ENCODE data around the gene JCHAIN. TPM values are rescaled to one million over a fixed set of nuclear protein-coding genes. Genes with fewer than 3 reads are reported as not detected.
"Not testable (repeated sequence)": the region's sequence is repeated elsewhere in the genome, so short reads cannot be mapped to it uniquely, and the experiment has no call there.

JCHAIN gene
- total RNA-seq, 1 donor from 2014 or later = not detected

DNA sequence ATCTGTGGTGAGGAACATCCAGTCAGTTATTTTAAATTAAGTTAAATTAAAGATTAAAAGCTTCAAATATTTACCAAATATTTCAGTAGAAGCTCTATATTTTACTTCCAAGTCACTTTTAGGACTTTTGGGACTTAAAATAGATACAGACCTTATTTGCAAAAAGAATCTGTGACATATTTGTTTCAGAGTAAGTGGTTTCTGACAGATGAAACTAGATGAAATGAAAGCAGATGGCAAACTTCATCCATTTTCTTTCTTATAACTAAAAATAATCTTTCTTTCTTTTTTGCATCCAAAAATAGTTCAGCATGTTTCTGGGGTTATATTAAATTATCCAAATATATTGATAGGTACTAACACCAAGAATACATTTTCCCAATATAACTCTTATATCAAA, 15.4 kb upstream of the JCHAIN start:
- H3K4me1 Mint-ChIP-seq (ENCODE audit: low read depth) = peaks cover 16% of the 10 kb centered on the region
- peaks cover 2% of the 10 kb centered on the region for H3K27me3 Mint-ChIP-seq (ENCODE audit: insufficient read depth)
- H3K36me3 Mint-ChIP-seq (ENCODE audit: low read depth) = no peaks in the 10 kb centered on the region
- no peak overlapping the region for H3K4me3 Mint-ChIP-seq
- intact Hi-C loops (cut with micrococcal nuclease) = no loop called here
- H3K27ac Mint-ChIP-seq = no peak overlapping the region
- no peaks in the 10 kb centered on the region for H3K9me3 Mint-ChIP-seq
- DNase-seq (ENCODE audit: low spot score) = no peak

DNA sequence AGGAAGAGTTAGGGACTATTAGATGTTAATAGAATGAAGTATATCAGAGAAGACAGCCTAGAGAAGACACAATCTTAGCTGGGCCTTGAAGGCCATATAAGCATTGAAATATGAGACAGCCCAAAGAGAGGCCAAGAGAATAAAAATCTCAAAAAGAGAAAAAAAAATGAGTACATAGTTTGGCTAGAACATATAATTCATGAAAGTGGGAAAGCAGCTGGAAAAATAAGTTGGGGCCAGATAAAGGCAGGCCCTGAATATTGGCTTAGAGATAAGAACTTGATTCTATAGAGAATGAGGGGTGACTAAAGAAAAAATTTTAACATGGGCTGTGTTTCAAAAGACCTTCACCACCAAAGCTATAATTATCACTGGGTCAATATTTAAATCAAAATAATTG, 14.6 kb upstream of the JCHAIN start:
- no peak overlapping the region for H3K4me3 Mint-ChIP-seq
- no peaks in the 10 kb centered on the region for H3K36me3 Mint-ChIP-seq (ENCODE audit: low read depth)
- DNase-seq (ENCODE audit: low spot score) = no peak
- peaks cover 2% of the 10 kb centered on the region for H3K27me3 Mint-ChIP-seq (ENCODE audit: insufficient read depth)
- no peaks in the 10 kb centered on the region for H3K9me3 Mint-ChIP-seq
- peaks cover 21% of the 10 kb centered on the region for H3K4me1 Mint-ChIP-seq (ENCODE audit: low read depth)
- H3K27ac Mint-ChIP-seq = no peak overlapping the region
- intact Hi-C loops (cut with micrococcal nuclease) = no loop called here

- Mint-ChIP-seq H3K36me3 (ENCODE audit: low read depth) (no peaks in the 10 kb centered on the region), H3K27ac (no peak overlapping the region), H3K4me1 (ENCODE audit: low read depth) (peaks cover 21% of the 10 kb centered on the region), H3K4me3 (no peak overlapping the region), H3K9me3 (no peaks in the 10 kb centered on the region), H3K27me3 (ENCODE audit: insufficient read depth) (peaks cover 12% of the 10 kb centered on the region)
- no peak for DNase-seq (ENCODE audit: low spot score)
- intact Hi-C loops (cut with micrococcal nuclease) = no loop called here
These were observed 12.2 kb upstream of the JCHAIN start for GRCh38 chr4:70678383-70678999.

- Mint-ChIP-seq H3K4me3 (no peak overlapping the region), H3K27ac (no peak overlapping the region), H3K36me3 (ENCODE audit: low read depth) (no peaks in the 10 kb centered on the region), H3K27me3 (ENCODE audit: insufficient read depth) (peaks cover 13% of the 10 kb centered on the region), H3K9me3 (no peaks in the 10 kb centered on the region), H3K4me1 (ENCODE audit: low read depth) (peaks cover 21% of the 10 kb centered on the region)
- no peak for DNase-seq (ENCODE audit: low spot score)
- intact Hi-C loops (cut with micrococcal nuclease) = no loop called here
These were observed 10.3 kb upstream of the JCHAIN start for GRCh38 chr4:70676554-70677090.

DNA sequence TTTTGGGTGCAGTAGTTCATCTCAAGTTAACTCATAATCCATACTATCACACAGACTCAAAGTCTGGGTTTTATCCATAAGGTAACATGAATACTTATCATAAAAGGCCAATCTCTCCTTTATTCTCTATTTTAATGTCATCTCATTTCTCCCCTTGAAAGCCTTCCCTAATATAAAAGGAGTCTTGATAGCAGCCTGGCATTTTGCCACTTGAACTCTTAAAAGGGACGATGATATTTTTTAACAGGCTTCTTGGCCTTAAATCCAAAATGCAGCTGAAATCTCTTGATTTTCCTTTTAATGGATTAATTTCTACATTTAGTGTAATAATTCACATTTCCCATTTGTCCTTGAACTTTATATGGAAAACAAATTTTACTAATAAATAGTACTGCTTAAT, 8.4 kb upstream of the JCHAIN start:
- no peak for DNase-seq (ENCODE audit: low spot score)
- Mint-ChIP-seq H3K27me3 (ENCODE audit: insufficient read depth) (peaks cover 15% of the 10 kb centered on the region), H3K27ac (no peak overlapping the region), H3K9me3 (no peaks in the 10 kb centered on the region), H3K36me3 (ENCODE audit: low read depth) (no peaks in the 10 kb centered on the region), H3K4me1 (ENCODE audit: low read depth) (peaks cover 21% of the 10 kb centered on the region), H3K4me3 (no peak overlapping the region)
- intact Hi-C loops (cut with micrococcal nuclease) = no loop called here

DNA sequence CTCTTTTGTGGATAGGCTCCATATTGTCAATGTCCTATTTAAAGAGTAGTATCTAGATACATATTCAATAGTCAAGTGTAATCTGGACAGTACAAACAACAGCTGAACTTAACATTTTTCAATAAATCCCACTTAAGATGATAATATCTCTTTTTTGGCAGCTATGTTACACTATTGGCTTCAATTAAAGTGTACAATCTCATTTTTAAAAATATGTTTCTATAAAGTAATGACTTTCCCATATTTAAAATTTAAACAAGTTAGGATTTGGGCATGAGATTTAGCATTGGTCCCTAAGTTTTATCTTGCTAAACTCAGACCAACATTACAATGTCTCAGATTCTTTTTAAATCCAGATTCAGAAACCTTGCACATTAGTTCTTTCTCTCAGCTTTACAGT, 7.9 kb upstream of the JCHAIN start:
- no peak for DNase-seq (ENCODE audit: low spot score)
- no peak overlapping the region for H3K4me3 Mint-ChIP-seq
- H3K9me3 Mint-ChIP-seq = no peaks in the 10 kb centered on the region
- intact Hi-C loops (cut with micrococcal nuclease) = no loop called here
- no peak overlapping the region for H3K27ac Mint-ChIP-seq
- peaks cover 15% of the 10 kb centered on the region for H3K27me3 Mint-ChIP-seq (ENCODE audit: insufficient read depth)
- H3K36me3 Mint-ChIP-seq (ENCODE audit: low read depth) = no peaks in the 10 kb centered on the region
- peaks cover 21% of the 10 kb centered on the region for H3K4me1 Mint-ChIP-seq (ENCODE audit: low read depth)

DNA sequence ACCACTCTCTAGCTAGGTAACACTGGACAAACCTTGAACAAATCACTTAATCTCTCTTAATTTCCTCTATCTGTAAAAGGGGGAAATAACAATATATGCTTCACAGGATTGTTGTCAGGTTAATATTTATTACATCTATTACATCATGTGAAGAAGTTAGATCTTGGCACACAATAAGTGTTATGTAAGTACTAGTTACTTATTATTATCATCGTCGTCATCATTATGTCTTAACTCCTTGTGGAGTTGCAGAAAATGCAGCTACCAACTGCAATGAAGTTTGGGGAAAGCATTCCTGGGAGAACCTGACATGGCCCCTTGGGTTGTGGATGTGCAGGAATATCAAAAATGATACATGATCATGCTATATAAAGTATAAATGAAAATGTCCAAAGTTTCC, 4.8 kb upstream of the JCHAIN start:
- H3K27ac Mint-ChIP-seq = no peak overlapping the region
- intact Hi-C loops (cut with micrococcal nuclease) = no loop called here
- H3K9me3 Mint-ChIP-seq = no peaks in the 10 kb centered on the region
- H3K27me3 Mint-ChIP-seq (ENCODE audit: insufficient read depth) = peaks cover 15% of the 10 kb centered on the region
- no peak for DNase-seq (ENCODE audit: low spot score)
- no peaks in the 10 kb centered on the region for H3K36me3 Mint-ChIP-seq (ENCODE audit: low read depth)
- no peaks in the 10 kb centered on the region for H3K4me1 Mint-ChIP-seq (ENCODE audit: low read depth)
- no peak overlapping the region for H3K4me3 Mint-ChIP-seq

DNA sequence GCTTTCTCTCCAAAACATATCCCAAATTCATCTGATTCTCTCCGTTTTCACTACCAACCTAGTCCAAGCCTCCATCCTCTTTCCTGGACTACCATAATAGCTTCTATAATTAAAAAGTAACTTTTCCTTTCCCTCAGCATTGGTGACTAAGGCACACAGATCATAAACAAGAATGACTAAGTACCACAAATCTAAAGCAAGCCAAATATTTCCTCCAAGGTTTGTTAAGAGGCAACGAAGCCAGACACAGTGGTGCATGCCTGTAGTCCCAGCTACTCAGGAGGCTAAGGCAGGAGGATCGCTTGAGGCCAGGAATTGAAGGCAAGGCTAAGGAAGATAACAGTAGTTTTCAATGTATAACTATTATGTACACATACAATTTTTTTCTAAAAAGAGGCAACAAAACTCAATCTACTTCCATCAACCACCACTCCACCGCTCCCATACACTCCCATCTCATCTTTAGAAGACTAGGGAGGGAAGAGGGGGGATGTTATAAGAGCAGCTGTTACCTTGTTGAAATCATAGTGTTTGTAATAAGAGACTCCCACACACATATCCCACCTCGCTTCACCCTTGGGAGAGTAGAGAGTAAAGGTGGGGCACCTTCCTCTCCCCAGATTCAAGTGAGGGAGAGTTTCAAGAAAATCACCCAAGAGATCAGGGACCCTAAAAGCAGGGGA, 4.2 kb upstream of the JCHAIN start:
- no peaks in the 10 kb centered on the region for H3K9me3 Mint-ChIP-seq
- intact Hi-C loops (cut with micrococcal nuclease) = no loop called here
- no peak overlapping the region for H3K27ac Mint-ChIP-seq
- H3K4me1 Mint-ChIP-seq (ENCODE audit: low read depth) = no peaks in the 10 kb centered on the region
- H3K36me3 Mint-ChIP-seq (ENCODE audit: low read depth) = no peaks in the 10 kb centered on the region
- no peak for DNase-seq (ENCODE audit: low spot score)
- no peak overlapping the region for H3K4me3 Mint-ChIP-seq
- peaks cover 15% of the 10 kb centered on the region for H3K27me3 Mint-ChIP-seq (ENCODE audit: insufficient read depth)

DNA sequence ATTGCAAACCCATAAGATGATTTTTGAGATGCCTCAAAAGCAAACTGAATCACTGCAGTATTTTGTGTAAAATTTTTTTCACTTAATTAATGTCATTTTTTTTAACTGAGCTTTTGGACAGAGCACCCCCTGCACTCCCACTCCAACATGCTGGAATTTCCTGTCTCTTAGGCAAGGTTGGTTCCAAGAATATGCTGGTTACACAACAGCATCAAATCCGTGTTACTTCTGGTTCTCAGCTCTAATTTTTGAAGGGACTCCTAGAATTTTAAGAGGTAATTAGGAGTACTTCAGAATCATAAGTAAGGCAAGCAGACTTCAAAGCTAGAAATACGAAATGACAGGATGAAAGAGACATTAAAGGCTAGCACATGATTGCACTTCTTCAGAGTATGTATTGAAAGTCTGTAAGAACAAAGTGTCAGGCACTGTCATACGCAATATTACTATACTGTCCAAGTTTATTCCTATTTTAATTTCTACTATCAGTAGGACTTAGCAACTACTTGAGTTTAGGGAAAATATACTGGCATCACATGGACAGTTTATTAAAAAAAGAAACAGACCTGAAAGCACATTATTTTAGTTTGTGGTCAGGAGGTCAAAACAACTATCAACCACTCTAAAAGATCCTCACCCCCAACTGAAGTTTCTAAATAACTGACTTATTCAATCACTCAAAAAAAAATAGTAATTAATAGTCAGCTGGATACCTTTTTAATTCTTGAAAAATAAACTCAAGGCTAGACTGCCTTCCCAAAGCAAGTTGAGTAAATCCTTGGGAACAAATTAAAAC, 1.6 kb upstream of the JCHAIN start:
- H3K4me3 Mint-ChIP-seq = no peak overlapping the region
- no peak overlapping the region for H3K27ac Mint-ChIP-seq
- H3K4me1 Mint-ChIP-seq (ENCODE audit: low read depth) = no peaks in the 10 kb centered on the region
- H3K27me3 Mint-ChIP-seq (ENCODE audit: insufficient read depth) = peaks cover 4% of the 10 kb centered on the region
- no peaks in the 10 kb centered on the region for H3K9me3 Mint-ChIP-seq
- intact Hi-C loops (cut with micrococcal nuclease) = no loop called here
- DNase-seq (ENCODE audit: low spot score) = no peak
- no peaks in the 10 kb centered on the region for H3K36me3 Mint-ChIP-seq (ENCODE audit: low read depth)

DNA sequence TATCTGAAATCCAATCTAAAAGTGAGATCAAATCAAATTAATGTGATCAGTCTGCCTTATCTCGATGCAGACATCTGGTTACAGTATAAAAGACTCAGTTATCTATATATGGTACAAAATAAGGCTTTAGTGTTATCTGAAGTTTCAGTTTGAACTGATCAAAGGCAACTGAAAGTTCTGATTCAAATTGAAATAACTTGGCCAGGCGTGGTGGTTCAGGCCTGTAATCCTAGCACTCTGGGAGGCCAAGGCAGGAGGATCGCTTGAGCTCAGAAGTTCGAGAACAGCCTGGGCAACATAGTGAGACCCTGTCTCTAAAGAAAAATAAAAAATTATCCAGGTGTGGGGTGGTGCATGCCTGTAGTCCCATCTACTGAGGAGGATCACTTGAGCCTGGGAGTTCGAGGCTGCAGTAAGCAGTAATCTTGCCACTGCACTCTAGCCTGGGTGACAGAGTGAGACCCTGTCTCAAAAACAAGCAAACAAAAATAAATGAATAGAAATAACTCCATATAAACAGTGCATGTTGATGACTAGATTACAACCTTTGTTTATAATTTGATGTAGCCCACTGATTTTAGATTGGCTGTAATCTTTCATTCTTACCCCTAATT, 4.9 kb downstream of the JCHAIN start:
- H3K27ac Mint-ChIP-seq; intact Hi-C loops (cut with micrococcal nuclease); H3K27me3 Mint-ChIP-seq (ENCODE audit: insufficient read depth); H3K9me3 Mint-ChIP-seq; H3K36me3 Mint-ChIP-seq (ENCODE audit: low read depth); DNase-seq (ENCODE audit: low spot score); H3K4me3 Mint-ChIP-seq: not testable (repeated sequence)
- H3K4me1 Mint-ChIP-seq (ENCODE audit: low read depth) = peaks cover 12% of the 10 kb centered on the region

DNA sequence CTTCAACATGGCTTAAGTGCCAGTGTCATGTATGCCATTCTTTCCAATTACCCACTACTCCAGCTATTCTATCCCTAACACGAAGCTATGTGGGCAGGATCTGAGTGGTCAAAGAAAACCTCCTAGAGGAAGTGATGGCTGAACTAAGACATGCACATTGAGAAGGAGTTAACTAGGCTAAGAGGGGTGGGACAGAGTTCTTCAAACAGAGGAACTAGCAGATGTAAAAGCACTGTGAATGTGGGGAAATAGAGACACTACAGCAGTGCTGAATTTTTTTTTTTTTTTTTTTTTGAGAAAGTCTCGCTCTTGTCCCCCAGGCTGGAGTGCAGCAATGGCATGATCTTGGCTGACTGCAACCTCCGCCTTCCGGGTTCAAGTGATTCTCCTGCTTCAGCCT, 6.2 kb downstream of the JCHAIN start:
- H3K27ac Mint-ChIP-seq = no peak overlapping the region
- H3K9me3 Mint-ChIP-seq = no peaks in the 10 kb centered on the region
- peaks cover 8% of the 10 kb centered on the region for H3K27me3 Mint-ChIP-seq (ENCODE audit: insufficient read depth)

GRCh38 chr4:70658418-70658817, 7.9 kb downstream of the JCHAIN start:
- no peak overlapping the region for H3K27ac Mint-ChIP-seq
- H3K4me1 Mint-ChIP-seq (ENCODE audit: low read depth) = peaks cover 12% of the 10 kb centered on the region
- peaks cover 19% of the 10 kb centered on the region for H3K27me3 Mint-ChIP-seq (ENCODE audit: insufficient read depth)
- intact Hi-C loops (cut with micrococcal nuclease) = loop anchor here (10.0 kb wide), 1 partner anchor 526 kb away; no protein-coding TSS in a partner anchor
- DNase-seq (ENCODE audit: low spot score) = no peak
- no peaks in the 10 kb centered on the region for H3K36me3 Mint-ChIP-seq (ENCODE audit: low read depth)
- H3K9me3 Mint-ChIP-seq = no peaks in the 10 kb centered on the region
- H3K4me3 Mint-ChIP-seq = no peak overlapping the region

More for the DNA sequence above, 6.2 kb downstream of the JCHAIN start:
- H3K4me3 Mint-ChIP-seq = no peak overlapping the region
- H3K4me1 Mint-ChIP-seq (ENCODE audit: low read depth) = peaks cover 12% of the 10 kb centered on the region
- intact Hi-C loops (cut with micrococcal nuclease) = no loop called here
- H3K36me3 Mint-ChIP-seq (ENCODE audit: low read depth) = no peaks in the 10 kb centered on the region
- no peak for DNase-seq (ENCODE audit: low spot score)

Data from activated T-helper 1 cell treated with anti-CD3 and anti-CD28 coated beads, Interleukin-12 subunit alpha, Interleukin-12 subunit beta, Interleukin-2, Interleukin-4 antibody, amounts not matched to agents 30 ng/mL and 10 ng/mL and 1 ng/mL, durations not matched to agents 14 hours and 24 hours and 36 hours (primary cell).